Limb (tissue), 2 donors: ENCODE measurements around the gene C11orf65.
"Not testable (repeated sequence)": the region's sequence is repeated elsewhere in the genome, so short reads cannot be mapped to it uniquely, and the experiment has no call there.

Experiments used
- DNase-seq, 2 donors: peaks; one replicate each; pipeline ENCODE4 v3.0.0-alpha.2; 2016; ENCODE audit errors: extremely low spot score in 2 of 2

C11orf65 gene

DNA sequence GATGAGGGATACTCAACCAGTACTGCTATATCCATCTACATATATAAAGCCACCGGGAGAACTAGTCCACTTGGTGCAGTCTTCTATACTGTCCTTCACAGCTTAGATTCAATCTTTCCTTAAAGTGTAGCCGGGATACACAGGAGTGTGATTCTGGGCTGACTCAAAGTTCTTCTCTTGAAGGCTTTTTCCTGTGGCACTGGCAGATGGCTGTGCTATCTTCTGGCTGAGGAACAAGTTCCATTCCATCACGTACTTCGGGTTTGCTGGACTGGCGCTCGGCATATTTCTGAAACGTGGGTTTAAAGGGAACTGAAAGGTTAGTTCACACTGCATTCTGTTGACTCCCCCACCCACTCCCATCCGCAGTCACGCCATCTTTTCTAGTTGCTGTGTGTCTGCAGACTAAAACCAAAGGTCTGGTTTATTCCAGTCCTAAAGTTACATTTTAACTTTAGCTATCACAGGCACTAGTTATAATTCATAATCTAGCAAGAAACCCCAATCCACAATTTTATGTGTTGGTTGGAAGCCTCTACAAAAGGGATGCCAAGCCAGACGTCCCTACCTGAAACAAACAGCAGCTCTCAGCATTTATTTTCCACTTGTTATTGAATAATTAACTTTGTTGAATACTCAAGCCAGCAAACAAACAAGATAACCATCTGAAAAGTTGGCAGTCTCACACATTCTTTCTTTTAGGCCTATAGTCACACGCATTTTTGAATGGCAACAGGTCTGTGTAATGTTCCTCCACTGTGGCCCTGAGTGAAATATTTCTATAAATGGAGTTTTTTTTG is 7.5 kb upstream of the C11orf65 start:
- DNase-seq = no peak

DNA sequence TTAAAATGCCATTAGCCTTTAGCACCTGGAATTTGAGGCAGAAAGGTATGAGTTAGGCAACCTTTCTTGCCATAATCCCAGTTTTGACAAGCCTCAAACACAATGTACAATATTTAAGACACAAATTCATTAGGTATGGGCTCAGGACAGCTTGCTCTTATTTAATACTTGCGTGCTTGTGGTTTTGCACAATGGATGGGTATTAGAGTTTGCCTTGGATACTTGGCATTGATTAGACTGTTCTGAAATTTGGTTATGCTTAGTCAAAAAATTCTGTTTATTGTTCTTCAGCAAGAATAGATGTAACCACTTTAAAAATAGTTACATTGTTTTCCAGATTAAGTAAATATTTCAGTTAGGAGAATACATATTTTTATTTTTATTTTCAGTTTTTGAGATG is 5.4 kb upstream of the C11orf65 start:
- no peak for DNase-seq

DNA sequence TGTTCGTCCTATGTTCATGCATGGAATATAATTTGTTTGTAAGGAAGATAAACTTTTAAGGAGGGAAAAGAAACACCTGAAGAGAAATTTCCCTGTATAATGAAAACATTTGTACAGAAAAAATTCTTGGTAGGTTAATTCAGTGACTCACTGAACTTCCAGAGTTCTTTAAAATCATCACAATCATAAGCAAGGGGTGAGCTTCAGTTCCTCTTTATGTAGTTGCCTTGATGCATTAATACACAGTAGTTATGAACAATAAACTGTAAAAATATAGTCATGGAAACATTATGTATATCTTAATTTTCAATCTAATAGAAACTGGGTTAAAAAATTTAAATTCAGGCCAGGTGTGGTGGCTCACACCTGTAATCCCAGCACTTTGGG is 1.1 kb upstream of the C11orf65 start:
- DNase-seq = no peak

DNA sequence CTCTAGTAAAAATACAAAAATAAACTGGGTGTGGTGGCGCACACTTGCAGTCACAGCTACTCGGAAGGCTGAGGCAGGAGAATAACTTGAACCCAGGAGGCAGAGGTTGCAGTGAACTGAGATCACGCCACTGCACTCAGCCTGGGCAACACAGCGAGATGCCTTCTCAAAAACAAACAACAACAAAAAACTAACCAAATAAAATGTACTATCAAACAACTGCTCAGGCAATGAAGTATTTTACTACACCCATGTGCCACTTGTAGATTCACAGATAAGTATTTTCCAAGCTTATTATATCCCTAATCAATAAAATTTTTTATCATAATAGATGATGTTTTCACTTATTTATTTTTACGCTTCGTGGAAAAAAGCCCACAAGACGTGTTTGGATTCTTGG is 924 bp downstream of the C11orf65 start:
- no peak for DNase-seq

DNA sequence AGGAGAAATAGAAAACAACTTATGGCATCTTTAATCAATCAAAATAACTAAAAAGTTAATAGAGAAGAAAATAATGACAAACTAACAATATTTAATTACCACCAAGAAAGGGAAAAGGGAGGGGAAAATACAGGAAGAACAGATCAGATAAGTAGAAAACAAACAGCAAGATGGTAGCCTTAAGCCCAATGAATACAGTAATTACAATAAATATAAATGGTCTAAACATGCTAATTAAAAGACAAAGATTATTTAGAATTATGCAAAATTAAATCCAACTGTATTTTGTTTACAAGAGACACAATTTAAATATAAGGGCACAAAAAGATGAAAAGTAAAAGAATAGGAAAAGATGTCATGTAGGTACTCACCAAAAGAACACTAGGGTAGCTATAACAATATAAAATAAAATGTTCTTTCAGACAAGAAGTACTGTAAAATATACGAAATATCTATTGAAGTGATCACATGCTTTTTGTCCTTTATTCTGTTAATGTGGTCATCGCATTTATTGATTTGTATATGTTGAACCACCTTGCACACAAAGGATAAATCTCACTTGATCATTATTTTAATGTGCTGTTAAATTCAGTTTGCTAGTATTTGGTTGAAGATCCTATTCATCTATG is 14.0 kb downstream of the C11orf65 start:
- DNase-seq = no peak

DNA sequence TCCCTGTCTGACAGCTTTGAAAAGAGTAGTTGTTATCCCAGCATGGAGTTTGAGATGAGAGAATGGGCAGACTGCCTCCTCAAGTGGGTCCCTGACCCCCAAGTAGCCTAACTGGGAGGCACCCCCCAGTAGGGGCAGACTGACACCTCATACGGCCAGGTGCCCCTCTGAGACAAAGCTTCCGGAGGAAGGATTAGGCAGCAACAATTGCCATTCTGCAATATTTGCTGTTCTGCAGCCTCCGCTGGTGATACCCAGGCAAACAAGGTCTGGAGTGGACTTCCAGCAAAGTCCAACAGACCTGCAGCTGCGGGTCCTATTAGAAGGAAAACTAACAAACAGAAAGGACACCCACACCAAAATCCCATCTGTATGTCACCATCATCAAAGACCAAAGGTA is 25.9 kb downstream of the C11orf65 start:
- DNase-seq = not testable (repeated sequence)

DNA sequence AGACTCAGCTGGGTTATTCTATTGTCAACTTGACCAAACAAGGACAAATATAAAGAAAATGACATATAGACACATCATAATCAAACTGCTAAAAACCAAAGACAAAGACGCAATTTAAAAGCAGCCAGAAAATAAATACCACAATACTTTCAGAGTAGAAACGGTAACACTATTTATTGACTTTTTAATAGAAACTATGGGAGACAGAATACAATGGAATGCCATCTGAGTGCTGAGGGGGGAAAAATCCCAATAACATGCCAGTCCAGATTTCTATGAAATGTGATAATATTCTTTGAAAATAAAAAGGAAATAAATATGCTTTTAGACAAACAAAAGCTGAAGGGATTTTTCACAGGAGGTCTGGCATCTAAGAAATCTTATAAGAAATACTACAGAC is 30.7 kb downstream of the C11orf65 start:
- DNase-seq = no peak

DNA sequence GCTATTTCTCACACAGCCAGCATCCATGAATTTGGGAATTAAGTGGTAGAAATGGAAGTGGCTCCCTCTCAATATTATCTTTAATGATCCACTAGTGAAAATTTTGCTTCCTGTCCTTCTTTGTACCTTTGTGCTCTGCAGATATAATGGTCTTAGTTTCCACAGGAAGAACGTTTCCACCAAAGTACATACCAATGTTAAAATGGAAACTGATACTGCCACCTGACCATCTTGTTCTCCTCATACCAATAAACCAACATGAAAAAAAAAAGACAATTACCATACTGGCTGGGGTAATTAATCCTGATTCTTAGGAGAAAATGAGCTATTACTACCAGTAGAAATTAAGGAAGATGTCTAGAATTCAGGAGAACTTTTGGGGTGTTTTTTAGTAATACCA is 32.3 kb downstream of the C11orf65 start:
- no peak for DNase-seq

DNA sequence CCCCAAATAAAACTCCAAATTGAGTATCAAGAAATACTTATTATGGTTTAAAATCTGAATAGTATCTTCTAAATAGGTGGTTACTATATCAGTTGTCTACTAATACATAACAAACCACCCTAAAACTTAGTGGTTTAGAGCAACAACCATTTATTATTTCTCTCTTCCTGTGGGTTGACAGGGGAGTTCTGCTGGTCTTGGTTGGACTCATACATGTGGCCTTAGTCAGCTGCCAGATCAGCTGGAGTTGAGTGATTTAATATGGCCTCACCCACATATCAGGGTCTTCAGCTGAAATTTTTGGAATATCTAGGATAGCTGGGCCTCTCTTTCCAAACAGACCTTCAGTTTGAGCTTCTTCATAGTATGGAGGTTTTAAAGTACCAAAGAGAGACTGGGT is 34.5 kb downstream of the C11orf65 start:
- no peak for DNase-seq

DNA sequence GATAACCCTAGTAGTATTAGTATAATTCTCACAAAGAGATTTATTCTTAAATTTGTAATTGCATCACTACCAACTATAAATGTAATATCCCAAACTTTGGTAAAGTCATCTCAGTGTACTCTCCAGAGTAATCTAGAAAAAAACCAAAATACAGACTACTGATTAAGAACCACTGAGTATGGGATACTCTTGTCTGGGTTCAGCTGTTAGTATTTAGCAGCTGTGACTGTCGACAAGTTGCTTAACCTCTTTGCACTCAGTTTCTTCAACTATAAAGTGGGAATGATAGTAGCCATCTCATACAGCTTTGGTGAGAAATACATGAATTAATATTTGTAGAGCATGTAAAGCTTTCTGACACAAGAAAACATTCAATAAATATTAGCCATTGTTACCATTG is 35.3 kb downstream of the C11orf65 start:
- no peak for DNase-seq

DNA sequence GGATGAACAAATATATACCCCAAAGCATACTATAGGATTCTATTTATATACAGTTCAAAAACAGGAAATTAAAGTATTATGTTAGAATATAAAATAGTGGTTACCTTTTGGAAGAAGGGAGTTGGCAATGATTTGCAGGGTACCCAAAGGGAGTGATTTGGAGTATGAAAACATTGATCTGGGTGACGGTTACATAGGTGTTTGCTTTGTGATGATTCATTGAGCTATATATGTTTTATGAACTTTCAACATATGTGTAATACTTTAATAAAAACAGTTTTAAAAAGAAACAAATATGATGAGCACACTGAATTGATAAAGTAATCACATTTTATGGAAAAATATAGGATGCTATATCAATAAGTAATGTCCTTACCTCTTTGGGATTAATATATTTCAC is 36.0 kb downstream of the C11orf65 start:
- no peak for DNase-seq

DNA sequence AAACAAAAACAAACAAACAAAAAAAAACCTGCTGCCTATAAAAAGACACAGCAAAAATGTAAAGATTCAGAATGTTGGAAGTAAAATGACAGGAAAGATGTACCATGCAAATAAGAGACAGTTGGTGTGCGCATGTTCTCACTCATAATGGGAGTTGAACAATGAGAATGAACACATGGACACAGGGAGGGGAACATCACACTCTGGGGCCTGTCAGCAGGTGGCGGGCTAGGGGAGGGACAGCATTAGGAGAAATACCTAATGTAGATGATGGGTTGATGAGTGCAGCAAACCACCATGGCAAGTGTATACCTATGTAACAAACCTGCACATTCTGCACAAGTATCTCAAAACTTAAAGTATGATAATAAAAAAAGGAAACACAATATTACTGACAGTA is 49.8 kb downstream of the C11orf65 start:
- DNase-seq = not testable (repeated sequence)

DNA sequence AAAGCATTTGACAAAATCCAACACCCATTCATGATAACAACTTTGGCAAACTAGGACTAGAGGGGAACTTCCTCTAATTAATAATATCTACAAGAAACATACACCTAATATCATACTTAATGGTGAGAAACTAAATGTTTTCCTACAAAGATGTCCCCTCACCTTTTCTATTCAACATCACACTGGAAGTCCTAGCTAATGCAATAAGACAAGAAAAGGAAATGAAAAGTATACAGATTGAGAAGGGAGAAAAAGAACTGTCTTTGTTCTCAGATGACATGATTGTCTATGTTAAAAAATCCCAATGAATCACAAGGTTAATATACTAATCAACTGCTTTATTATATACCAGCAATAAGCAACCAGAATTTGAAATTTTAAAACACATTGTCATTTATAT is 52.4 kb downstream of the C11orf65 start:
- no peak for DNase-seq

DNA sequence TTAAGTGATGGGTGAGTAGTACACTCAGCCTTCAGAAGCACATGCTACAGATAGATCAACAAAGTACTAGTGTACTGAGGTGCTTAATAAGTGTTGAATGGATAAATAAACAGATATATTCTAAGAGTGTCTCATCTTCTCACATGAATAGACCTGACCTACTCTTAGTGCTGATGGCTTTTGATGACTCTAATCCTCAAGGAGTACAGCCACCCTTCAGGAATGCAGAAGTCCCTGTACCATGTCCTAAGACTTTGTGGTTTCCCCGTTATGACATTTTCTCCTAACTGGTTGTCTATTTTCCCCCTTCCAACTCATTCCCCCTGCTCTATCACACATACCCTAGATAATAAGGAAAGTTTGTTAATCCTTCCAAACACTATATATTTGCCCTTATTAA is 61.6 kb downstream of the C11orf65 start:
- no peak for DNase-seq

DNA sequence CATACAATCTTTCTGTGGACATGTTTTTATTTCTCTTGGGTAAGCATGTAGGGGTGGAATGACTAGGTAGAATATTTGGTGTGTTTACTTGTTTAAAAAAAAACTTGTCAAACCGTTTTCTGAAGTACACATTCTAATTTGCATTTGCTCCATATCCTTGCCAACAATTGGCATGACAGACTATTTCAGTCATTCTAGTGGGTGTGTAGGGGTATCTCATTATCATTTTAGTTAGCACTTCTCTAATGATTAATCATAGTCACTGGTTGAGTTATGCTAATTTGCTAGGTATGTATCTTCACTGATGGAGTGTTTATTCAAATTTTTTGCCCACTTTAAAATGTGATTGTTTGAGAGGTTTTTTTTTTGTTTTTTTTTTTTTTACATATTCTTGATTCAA is 64.3 kb downstream of the C11orf65 start:
- no peak for DNase-seq

DNA sequence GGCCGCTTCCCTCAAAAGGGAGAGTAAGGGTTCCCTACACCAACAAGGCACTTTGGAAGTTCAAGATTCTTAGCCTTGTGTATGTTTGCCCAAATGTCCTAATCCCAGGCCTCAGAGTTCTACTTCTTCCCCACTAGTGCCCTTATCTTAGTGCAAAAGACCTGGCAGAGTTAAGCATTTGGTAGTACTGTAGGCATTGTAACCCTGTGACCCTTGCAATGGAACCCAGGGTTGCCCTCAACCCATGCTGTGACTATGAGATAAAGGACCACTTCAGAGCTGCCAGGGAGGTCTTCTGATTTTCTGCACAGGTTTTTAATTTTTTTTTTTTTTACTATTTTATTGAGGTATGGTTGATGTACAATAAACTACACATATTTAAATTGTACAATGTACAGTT is 65.1 kb downstream of the C11orf65 start:
- DNase-seq = no peak

DNA sequence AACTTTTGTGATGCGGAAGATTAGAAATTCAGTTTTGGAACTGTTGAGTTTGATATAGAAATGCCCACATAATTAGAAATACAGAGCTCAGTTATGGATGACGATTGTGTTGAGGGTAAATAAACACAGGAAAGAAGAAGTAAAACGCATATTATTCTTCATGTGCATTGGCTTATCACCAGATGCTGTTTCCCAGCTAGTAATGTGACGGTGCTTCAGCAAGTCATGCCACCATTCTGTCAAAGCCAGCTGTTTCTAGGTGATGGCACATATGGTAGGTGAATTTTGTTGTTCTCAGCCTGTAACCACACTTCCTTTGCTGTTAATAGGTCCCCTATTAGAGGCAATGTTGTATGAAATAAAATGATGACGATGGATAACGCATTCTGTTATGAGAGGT is 68.9 kb downstream of the C11orf65 start:
- DNase-seq = no peak

DNA sequence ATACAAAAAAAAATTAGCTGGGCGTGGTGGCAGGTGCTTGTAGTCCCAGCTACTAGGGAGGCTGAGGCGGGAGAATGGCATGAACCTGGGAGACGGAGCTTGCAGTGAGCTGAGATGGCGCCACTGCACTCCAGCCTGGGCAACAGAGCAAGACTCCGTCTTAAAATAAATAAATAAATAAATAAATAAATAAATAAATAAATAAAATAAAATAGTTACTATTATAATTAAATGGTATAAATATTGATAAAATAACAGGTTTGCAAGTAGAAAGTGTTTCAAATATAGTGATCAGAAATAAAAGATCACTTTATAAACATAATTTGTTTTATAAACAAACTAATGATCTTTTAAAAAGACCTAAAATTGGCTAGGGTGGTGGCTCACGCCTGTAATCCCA is 70.7 kb downstream of the C11orf65 start:
- DNase-seq = not testable (repeated sequence)

DNA sequence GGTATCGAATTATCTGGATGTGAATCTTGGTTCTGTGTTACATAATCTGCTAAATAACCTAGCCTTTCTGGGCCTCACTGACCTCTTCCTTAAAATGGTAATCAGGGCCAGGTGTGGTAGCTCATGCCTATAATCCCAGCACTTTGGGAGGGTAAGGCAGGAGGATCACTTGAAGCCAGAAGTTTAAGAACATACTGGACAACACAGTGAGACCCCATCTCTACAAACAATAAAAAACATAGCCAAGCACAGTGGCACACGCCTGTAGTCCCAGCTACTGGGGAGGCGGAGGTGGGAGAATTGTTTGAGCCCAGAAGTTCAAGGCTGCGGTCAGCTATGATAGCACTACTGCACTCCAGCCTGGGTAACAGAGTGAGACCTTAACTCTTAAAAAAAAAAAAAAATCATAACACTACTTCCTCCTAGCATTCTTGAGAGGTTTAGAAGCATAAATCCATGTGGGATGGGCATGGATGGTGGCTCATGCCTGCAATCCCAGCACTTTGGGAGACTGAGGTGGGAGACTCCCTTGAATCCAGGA is 72.5 kb downstream of the C11orf65 start:
- no peak for DNase-seq

DNA sequence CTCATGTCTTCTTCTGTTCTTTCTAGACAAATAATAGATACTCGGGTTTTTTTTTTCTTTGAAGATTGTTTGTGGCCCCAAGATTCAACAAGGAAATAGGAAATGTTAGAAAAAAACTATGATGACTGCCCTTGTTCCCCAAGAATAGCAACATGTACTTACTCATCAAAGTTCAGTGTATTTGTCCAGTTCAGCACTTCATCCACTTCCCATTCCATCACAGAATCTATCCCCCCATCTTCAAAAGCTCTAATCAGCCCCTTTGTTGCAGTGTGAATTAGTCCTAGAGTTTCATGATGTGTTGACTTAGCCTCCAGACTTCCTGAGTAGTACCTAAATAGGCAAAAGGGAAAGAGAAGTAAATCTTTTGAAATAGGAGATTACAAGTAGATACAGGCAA is 74.3 kb downstream of the C11orf65 start:
- DNase-seq = no peak

DNA sequence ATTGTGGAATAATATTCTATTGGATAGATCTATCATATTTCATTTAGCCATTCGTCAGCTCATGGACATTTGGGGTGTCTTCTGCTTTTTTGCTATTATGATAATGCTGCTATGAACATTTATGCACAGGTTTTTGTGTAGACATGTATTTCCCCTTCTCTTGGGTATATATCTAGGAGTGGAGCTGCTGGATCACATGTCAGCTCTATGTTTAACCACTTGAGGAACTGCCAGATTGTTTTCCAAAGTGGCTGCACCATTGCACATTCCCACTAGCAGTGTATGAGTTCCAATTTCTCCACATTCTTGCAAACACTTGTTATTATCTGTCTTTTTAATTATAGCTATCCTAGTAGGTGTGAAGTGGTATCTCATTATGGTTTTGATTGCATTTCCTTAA is 75.0 kb downstream of the C11orf65 start:
- DNase-seq = no peak

DNA sequence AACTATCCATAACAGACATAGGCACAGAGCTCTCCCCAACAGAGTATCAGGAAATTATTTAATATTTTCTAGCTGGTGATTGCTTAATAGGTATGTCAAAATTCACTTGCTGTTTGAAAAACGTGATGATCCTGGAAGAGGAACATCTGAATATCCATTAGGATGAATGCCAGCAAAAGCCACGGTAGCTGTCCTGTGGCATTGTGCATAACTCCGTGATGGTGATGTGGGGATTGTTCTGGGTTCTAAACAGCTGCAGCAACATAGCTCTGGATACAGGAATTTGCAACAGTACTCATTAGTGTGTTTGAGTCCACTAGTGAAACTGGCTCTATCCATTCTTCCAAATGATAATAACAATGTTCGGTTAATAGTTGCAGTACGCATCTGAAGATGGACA is 78.8 kb downstream of the C11orf65 start:
- no peak for DNase-seq

DNA sequence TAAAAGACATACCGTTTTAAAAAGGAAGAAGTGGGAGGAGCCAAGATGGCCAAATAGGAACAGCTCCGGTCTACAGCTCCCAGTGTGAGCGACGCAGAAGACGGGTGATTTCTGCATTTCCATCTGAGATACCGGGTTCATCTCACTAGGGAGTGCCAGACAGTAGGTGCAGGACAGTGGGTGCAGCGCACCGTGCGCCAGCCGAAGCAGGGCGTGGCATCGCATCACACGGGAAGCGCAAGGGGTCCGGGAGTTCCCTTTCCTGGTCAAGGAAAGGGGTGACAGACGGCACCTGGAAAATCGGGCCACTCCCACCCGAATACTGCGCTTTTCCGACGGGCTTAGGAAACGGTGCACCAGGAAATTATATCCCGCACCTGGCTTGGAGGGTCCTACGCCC is 93.8 kb downstream of the C11orf65 start:
- DNase-seq = not testable (repeated sequence)
